ENCODE data around the gene PEAK3. TPM values are rescaled to one million over a fixed set of nuclear protein-coding genes. Genes with fewer than 3 reads are reported as not detected.

Gene PEAK3
- total RNA-seq, 1 donor from 2014 or later: 0.51 TPM

GRCh38 chr19:2315121-2315817 is 33.3 kb upstream of the PEAK3 start:
- H3K4me1 Mint-ChIP-seq (ENCODE audit: unreplicated experiment): peaks cover 30% of the 10 kb centered on the region
- no peak for TF ChIP-seq CTCF (IDR thresholded peaks at IDR 0.05)
- no peaks in the 10 kb centered on the region for H3K27me3 Mint-ChIP-seq (ENCODE audit: unreplicated experiment)
- no peak for DNase-seq (ENCODE audit: extremely low spot score, unreplicated experiment)
- peak overlapping the region; percentile 82 for H3K27ac Mint-ChIP-seq (ENCODE audit: unreplicated experiment)
- H3K4me3 Mint-ChIP-seq (ENCODE audit: unreplicated experiment): no peak overlapping the region
- peaks cover 9% of the 10 kb centered on the region for H3K9me3 Mint-ChIP-seq (ENCODE audit: unreplicated experiment)
- H3K36me3 Mint-ChIP-seq (ENCODE audit: unreplicated experiment): no peaks in the 10 kb centered on the region

GRCh38 chr19:2312820-2313501 is 31.0 kb upstream of the PEAK3 start:
- Mint-ChIP-seq H3K27ac (ENCODE audit: unreplicated experiment) (no peak overlapping the region), H3K4me1 (ENCODE audit: unreplicated experiment) (peaks cover 39% of the 10 kb centered on the region), H3K4me3 (ENCODE audit: unreplicated experiment) (no peak overlapping the region), H3K9me3 (ENCODE audit: unreplicated experiment) (peaks cover 9% of the 10 kb centered on the region), H3K27me3 (ENCODE audit: unreplicated experiment) (peaks cover 4% of the 10 kb centered on the region), H3K36me3 (ENCODE audit: unreplicated experiment) (no peaks in the 10 kb centered on the region)
- DNase-seq (ENCODE audit: extremely low spot score, unreplicated experiment): no peak
- TF ChIP-seq CTCF (IDR thresholded peaks at IDR 0.05): no peak

GRCh38 chr19:2311093-2311492 is 29.1 kb upstream of the PEAK3 start:
- Mint-ChIP-seq H3K4me3 (ENCODE audit: unreplicated experiment) (no peak overlapping the region), H3K27me3 (ENCODE audit: unreplicated experiment) (peaks cover 7% of the 10 kb centered on the region), H3K36me3 (ENCODE audit: unreplicated experiment) (no peaks in the 10 kb centered on the region), H3K27ac (ENCODE audit: unreplicated experiment) (no peak overlapping the region), H3K9me3 (ENCODE audit: unreplicated experiment) (peaks cover 9% of the 10 kb centered on the region), H3K4me1 (ENCODE audit: unreplicated experiment) (peaks cover 27% of the 10 kb centered on the region)
- TF ChIP-seq CTCF (IDR thresholded peaks at IDR 0.05): no peak
- no peak for DNase-seq (ENCODE audit: extremely low spot score, unreplicated experiment)

GRCh38 chr19:2309734-2310362 is 27.9 kb upstream of the PEAK3 start:
- no peak for DNase-seq (ENCODE audit: extremely low spot score, unreplicated experiment)
- H3K4me3 Mint-ChIP-seq (ENCODE audit: unreplicated experiment): no peak overlapping the region
- TF ChIP-seq CTCF (IDR thresholded peaks at IDR 0.05): no peak
- H3K36me3 Mint-ChIP-seq (ENCODE audit: unreplicated experiment): no peaks in the 10 kb centered on the region
- H3K27me3 Mint-ChIP-seq (ENCODE audit: unreplicated experiment): peaks cover 7% of the 10 kb centered on the region
- H3K9me3 Mint-ChIP-seq (ENCODE audit: unreplicated experiment): peaks cover 4% of the 10 kb centered on the region
- H3K4me1 Mint-ChIP-seq (ENCODE audit: unreplicated experiment): peaks cover 19% of the 10 kb centered on the region
- peak overlapping the region; percentile 23 for H3K27ac Mint-ChIP-seq (ENCODE audit: unreplicated experiment)

- no peak for DNase-seq (ENCODE audit: extremely low spot score, unreplicated experiment)
- Mint-ChIP-seq H3K9me3 (ENCODE audit: unreplicated experiment) (no peaks in the 10 kb centered on the region), H3K27me3 (ENCODE audit: unreplicated experiment) (peaks cover 7% of the 10 kb centered on the region), H3K4me3 (ENCODE audit: unreplicated experiment) (peak within 1 kb of the TSS; percentile 66), H3K36me3 (ENCODE audit: unreplicated experiment) (no peaks in the 10 kb centered on the region), H3K4me1 (ENCODE audit: unreplicated experiment) (peaks cover 19% of the 10 kb centered on the region), H3K27ac (ENCODE audit: unreplicated experiment) (peak within 1 kb of the TSS; percentile 34)
- no peak for TF ChIP-seq CTCF (IDR thresholded peaks at IDR 0.05)
Observed at GRCh38 chr19:2308114-2308556, 26.2 kb upstream of the PEAK3 start, which contains the start of gene LINGO3. TSS of gene LINGO3 (minus strand) at chr19:2308154. CDS start at chr19:2291776, 16,378 bp downstream.
